ENCODE data around the gene CENPVL3. TPM values are rescaled to one million over a fixed set of nuclear protein-coding genes. Genes with fewer than 3 reads are reported as not detected.

CENPVL3 gene
- total and polyA plus RNA-seq, 8 donors = 0.08 to 0.20 (median 0.13) TPM; not detected in 4

- Histone ChIP-seq H3K27ac (no peak overlapping the region), H3K27me3 (peaks cover 23 to 27% of the 10 kb centered on the region in 2 donors), H3K9me3 (no peaks in the 10 kb centered on the region), H3K4me3 (no peak overlapping the region), H3K4me1 (no peaks in the 10 kb centered on the region), H3K36me3 (no peaks in the 10 kb centered on the region)
- TF ChIP-seq CTCF (IDR thresholded peaks at IDR 0.05) = peak; percentile 21 to 35
- ATAC-seq (peak; percentile 66), DNase-seq (peak in 2 of 4 donors; percentile 10 to 26)
- intact Hi-C loops (cut with DNase I) = no loop called here
These were observed 4.2 kb downstream of the CENPVL3 start for GRCh38 chrX:51614353-51615012.

DNA sequence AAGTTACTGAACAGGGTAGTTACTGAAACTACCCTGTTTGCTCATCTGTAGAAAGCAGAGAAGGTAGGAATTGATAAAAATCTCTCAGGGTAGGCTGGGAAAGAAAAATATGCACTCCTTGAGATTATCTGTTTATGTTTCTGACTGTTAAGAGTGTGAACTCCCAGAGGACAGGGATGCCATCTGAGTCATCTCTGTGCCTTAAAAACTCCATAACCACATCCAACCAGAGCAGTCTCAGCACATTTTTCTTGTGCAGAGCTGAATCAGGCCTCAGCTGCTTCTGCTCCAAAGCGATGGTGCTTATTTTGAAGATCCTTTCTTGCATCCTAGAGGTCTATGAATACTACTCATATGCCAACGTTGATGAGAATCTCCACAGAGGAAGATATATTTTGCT lies 9.9 kb downstream of the CENPVL3 start:
- no peaks in the 10 kb centered on the region for H3K36me3 ChIP-seq
- no peaks in the 10 kb centered on the region for H3K9me3 ChIP-seq
- H3K27me3 ChIP-seq = no peaks in the 10 kb centered on the region
- no peak overlapping the region for H3K27ac ChIP-seq
- TF ChIP-seq CTCF (IDR thresholded peaks at IDR 0.05) = no peak
- H3K4me3 ChIP-seq = no peak overlapping the region
- DNase-seq (no peak), ATAC-seq (no peak)
- no peaks in the 10 kb centered on the region for H3K4me1 ChIP-seq
- intact Hi-C loops (cut with DNase I) = no loop called here

DNA sequence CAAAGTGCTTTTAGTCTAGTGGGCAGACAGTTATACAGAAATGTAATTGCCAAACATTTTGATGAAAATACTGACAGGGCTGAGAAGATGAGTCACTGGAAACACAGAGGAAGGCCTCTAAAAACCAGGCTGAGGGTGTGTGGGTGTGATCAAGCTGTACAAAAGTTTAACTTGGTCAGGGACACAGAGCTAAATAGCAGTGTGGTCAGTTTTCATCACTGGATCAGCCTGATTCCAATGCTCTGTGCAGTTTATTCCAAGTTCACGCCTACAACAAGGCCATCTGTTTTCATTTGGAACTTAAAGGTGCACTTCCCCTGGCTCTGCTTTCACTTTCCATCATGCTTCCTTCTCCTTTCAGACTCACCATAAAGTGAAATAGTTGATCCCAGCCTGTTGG lies 10.6 kb downstream of the CENPVL3 start:
- Histone ChIP-seq H3K36me3 (no peaks in the 10 kb centered on the region), H3K4me3 (no peak overlapping the region), H3K27me3 (no peaks in the 10 kb centered on the region), H3K9me3 (no peaks in the 10 kb centered on the region), H3K4me1 (no peaks in the 10 kb centered on the region), H3K27ac (no peak overlapping the region)
- intact Hi-C loops (cut with DNase I) = no loop called here
- no peak for ATAC-seq
- no peak for DNase-seq
- no peak for TF ChIP-seq CTCF (IDR thresholded peaks at IDR 0.05)

GRCh38 chrX:51606446-51606845 lies 12.3 kb downstream of the CENPVL3 start:
- Histone ChIP-seq H3K27ac (no peak overlapping the region), H3K9me3 (no peaks in the 10 kb centered on the region), H3K27me3 (no peaks in the 10 kb centered on the region), H3K4me3 (no peak overlapping the region), H3K36me3 (no peaks in the 10 kb centered on the region), H3K4me1 (no peaks in the 10 kb centered on the region)
- intact Hi-C loops (cut with DNase I) = no loop called here
- DNase-seq (no peak), ATAC-seq (no peak)
- no peak for TF ChIP-seq CTCF (IDR thresholded peaks at IDR 0.05)

GRCh38 chrX:51598899-51599298 lies 19.8 kb downstream of the CENPVL3 start:
- Histone ChIP-seq H3K9me3 (no peaks in the 10 kb centered on the region), H3K27ac (no peak overlapping the region), H3K27me3 (no peaks in the 10 kb centered on the region), H3K4me3 (no peak overlapping the region), H3K4me1 (no peaks in the 10 kb centered on the region), H3K36me3 (no peaks in the 10 kb centered on the region)
- no peak for ATAC-seq
- intact Hi-C loops (cut with DNase I) = no loop called here
- DNase-seq = no peak
- no peak for TF ChIP-seq CTCF (IDR thresholded peaks at IDR 0.05)
